Neural cell (in vitro differentiated cells): ENCODE measurements around the gene IMMP2L. TPM values are rescaled to one million over a fixed set of nuclear protein-coding genes. Genes with fewer than 3 reads are reported as not detected.

Experiments used
- H2AFZ ChIP-seq: fragments of 200-600, 300-800 bp; sonication (generic), shearing (Covaris generic); 2 replicates; pipeline ENCODE4 v1.6.0; 2014; ENCODE audit warnings: low read depth, mild to moderate bottlenecking, antibody characterized with exemption, low read length, moderate library complexity
- H3F3A ChIP-seq: fragments of 200-600 bp; shearing (Covaris generic); 2 replicates; pipeline ENCODE4 v1.6.1; 2016; ENCODE audit warnings: mild to moderate bottlenecking, moderate library complexity, mixed read lengths, antibody characterized with exemption, low read length; ENCODE audit not compliant: insufficient read depth, poor library complexity, severe bottlenecking
- H3K27ac ChIP-seq: fragments of 200-600, 300-800 bp; sonication (generic), shearing (Covaris generic); 2 replicates; pipeline ENCODE4 v1.5.1; 2014; ENCODE audit warnings: mild to moderate bottlenecking, low read length, moderate library complexity
- H3K27me3 ChIP-seq: fragments of 300-800, 200-600 bp; sonication (generic), shearing (Covaris generic); 2 replicates; pipeline ENCODE4 v1.6.0; 2014; ENCODE audit warnings: mild to moderate bottlenecking, low read depth, low read length, moderate library complexity; ENCODE audit not compliant: insufficient read depth
- H3K36me3 ChIP-seq: fragments of 300-800, 200-600 bp; sonication (generic), shearing (Covaris generic); 2 replicates; pipeline ENCODE4 v1.5.1; 2014; ENCODE audit warnings: mild to moderate bottlenecking, antibody characterized with exemption, low read length, moderate library complexity; ENCODE audit not compliant: insufficient read depth
- H3K4me2 ChIP-seq: fragments of 300-800, 200-600 bp; sonication (generic), shearing (Covaris generic); 2 replicates; pipeline ENCODE4 v1.6.0; 2014; ENCODE audit warnings: mild to moderate bottlenecking, low read length
- H3K4me3 ChIP-seq: fragments of 300-800, 200-600 bp; sonication (generic), shearing (Covaris generic); 2 replicates; pipeline ENCODE4 v1.5.1; 2014; ENCODE audit warnings: mild to moderate bottlenecking, low read length, moderate library complexity
- H3K79me2 ChIP-seq: fragments of 200-600 bp; shearing (Covaris generic); replicated peaks from 2 replicates; pipeline ENCODE4 v1.6.0; 2014; ENCODE audit warnings: mild to moderate bottlenecking, low read length, moderate library complexity; ENCODE audit not compliant: insufficient read depth
- H3K9ac ChIP-seq: fragments of 300-800, 200-600 bp; sonication (generic), shearing (Covaris generic); 2 replicates; pipeline ENCODE4 v1.6.1; 2016; ENCODE audit warnings: mild to moderate bottlenecking, low read length, mixed read lengths
- H3K9me2 ChIP-seq: fragments of 200-600 bp; shearing (Covaris generic); 2 replicates; pipeline ENCODE4 v1.6.1; 2016; ENCODE audit warnings: mild to moderate bottlenecking, low read length, mixed read lengths; ENCODE audit not compliant: insufficient read depth
- H3K9me3 ChIP-seq: fragments of 200-600, 300-800 bp; sonication (generic), shearing (Covaris generic); 2 replicates; pipeline ENCODE4 v1.6.1; 2016; ENCODE audit warnings: mild to moderate bottlenecking, mixed run types, low read length, moderate library complexity, mixed read lengths
- H4K20me1 ChIP-seq: fragments of 200-600 bp; shearing (Covaris generic); 2 replicates; pipeline ENCODE4 v1.6.1; 2016; ENCODE audit warnings: mild to moderate bottlenecking, mixed run types; ENCODE audit not compliant: insufficient read depth
- CTCF ChIP-seq: fragments of 450-650 bp; IDR thresholded peaks from 2 replicates; pipeline ENCODE4 v1.5.1; 2014; ENCODE audit warnings: antibody characterized with exemption, mild to moderate bottlenecking, moderate library complexity; ENCODE audit not compliant: poor library complexity, severe bottlenecking
- EP300 ChIP-seq: fragments of 450-650 bp; conservative IDR thresholded peaks from 2 replicates; pipeline ENCODE4 v1.6.1; 2014; ENCODE audit warnings: antibody characterized with exemption, mild to moderate bottlenecking, moderate library complexity; ENCODE audit not compliant: poor library complexity, severe bottlenecking
- EZH2 ChIP-seq: fragments of 200-600, 300-800 bp; shearing (Covaris generic), sonication (generic); IDR thresholded peaks from 2 replicates; pipeline ENCODE4 v1.6.1; 2014; ENCODE audit warnings: antibody characterized with exemption, low read length, borderline replicate concordance, mild to moderate bottlenecking; ENCODE audit not compliant: insufficient read depth, poor library complexity, severe bottlenecking
- MXI1 ChIP-seq: fragments of 450-650 bp; conservative IDR thresholded peaks from 2 replicates; pipeline ENCODE4 v1.6.1; 2014; ENCODE audit warnings: antibody characterized with exemption, mild to moderate bottlenecking; ENCODE audit not compliant: poor library complexity, severe bottlenecking
- POLR2AphosphoS5 ChIP-seq: IDR thresholded peaks from 2 replicates; pipeline ENCODE4 v1.6.1; 2012
- RAD21 ChIP-seq: fragments of 450-650 bp; conservative IDR thresholded peaks from 2 replicates; pipeline ENCODE4 v1.6.1; 2014; ENCODE audit warnings: antibody characterized with exemption, mild to moderate bottlenecking, moderate library complexity
- REST ChIP-seq: IDR thresholded peaks from 2 replicates; pipeline ENCODE4 v1.6.1; 2012; ENCODE audit warnings: borderline replicate concordance
- SMC3 ChIP-seq: fragments of 450-650 bp; conservative IDR thresholded peaks from 2 replicates; pipeline ENCODE4 v1.6.1; 2014; ENCODE audit warnings: antibody characterized with exemption, mild to moderate bottlenecking, moderate library complexity; ENCODE audit not compliant: poor library complexity
- TAF1 ChIP-seq: IDR thresholded peaks from 2 replicates; pipeline ENCODE4 v1.6.1; 2012; ENCODE audit warnings: low read depth
- polyA plus RNA-seq: library from polyadenylated mRNA; depleted of rRNA; stranded (reverse); fragments of >200 nt; gene quantifications from 2 replicates; pipeline ENCODE4 v1.2.3, GENCODE V29; 2014

The IMMP2L gene
- polyA plus RNA-seq, 1 donor from 2014 or later, result 9.7 TPM

- Histone ChIP-seq H4K20me1 (no peaks in the 10 kb centered on the region), H2AFZ (no peak overlapping the region), H3K9me2 (no peaks in the 10 kb centered on the region), H3K4me3 (no peak overlapping the region), H3K4me2 (no peak overlapping the region), H3K9me3 (no peaks in the 10 kb centered on the region), H3K9ac (no peak overlapping the region), H3K27ac (no peak overlapping the region), H3K79me2 (no peaks in the 10 kb centered on the region), H3K27me3 (no peaks in the 10 kb centered on the region), H3K36me3 (no peaks in the 10 kb centered on the region), H3F3A (no peaks in the 10 kb centered on the region)
- TF ChIP-seq POLR2AphosphoS5 (no peak), TAF1 (no peak), CTCF (no peak), REST (no peak), EP300 (no peak), MXI1 (no peak), SMC3 (no peak), RAD21 (no peak), EZH2 (no peak)
These were observed 789.7 kb downstream of the IMMP2L start for GRCh38 chr7:110772615-110773014.

GRCh38 chr7:110771717-110772116, 790.6 kb downstream of the IMMP2L start:
- H2AFZ ChIP-seq, result no peak overlapping the region
- no peak overlapping the region for H3K9ac ChIP-seq
- no peaks in the 10 kb centered on the region for H3K79me2 ChIP-seq
- no peak overlapping the region for H3K27ac ChIP-seq
- TF ChIP-seq EP300 (no peak), POLR2AphosphoS5 (no peak), RAD21 (no peak), TAF1 (no peak)
- H3K36me3 ChIP-seq, result no peaks in the 10 kb centered on the region
- no peaks in the 10 kb centered on the region for H4K20me1 ChIP-seq
- no peaks in the 10 kb centered on the region for H3K9me3 ChIP-seq
- H3K27me3 ChIP-seq, result no peaks in the 10 kb centered on the region
- no peaks in the 10 kb centered on the region for H3K9me2 ChIP-seq
- no peak overlapping the region for H3K4me2 ChIP-seq
- no peak overlapping the region for H3K4me3 ChIP-seq
- H3F3A ChIP-seq, result no peaks in the 10 kb centered on the region
